A673 (cell line): Measurements from ENCODE around the gene KISS1R.

Source experiments
- EZH2 ChIP-seq: fragments of 200-600 bp; sonication (generic); IDR thresholded peaks from 2 replicates; pipeline ENCODE4 v1.6.1; 2017; ENCODE audit warnings: borderline replicate concordance, low read depth, mild to moderate bottlenecking, mixed read lengths, antibody characterized with exemption, low read length; ENCODE audit not compliant: poor library complexity, severe bottlenecking
- TF ChIP-seq, protein P1 (sequence below): fragments of 300-800, 200-600 bp; sonication (generic); conservative IDR thresholded peaks from 2 replicates; pipeline ENCODE4 v1.5.1; 2017; ENCODE audit warnings: low read depth, mild to moderate bottlenecking, antibody characterized with exemption, low read length, moderate library complexity, mixed read lengths

DNA sequence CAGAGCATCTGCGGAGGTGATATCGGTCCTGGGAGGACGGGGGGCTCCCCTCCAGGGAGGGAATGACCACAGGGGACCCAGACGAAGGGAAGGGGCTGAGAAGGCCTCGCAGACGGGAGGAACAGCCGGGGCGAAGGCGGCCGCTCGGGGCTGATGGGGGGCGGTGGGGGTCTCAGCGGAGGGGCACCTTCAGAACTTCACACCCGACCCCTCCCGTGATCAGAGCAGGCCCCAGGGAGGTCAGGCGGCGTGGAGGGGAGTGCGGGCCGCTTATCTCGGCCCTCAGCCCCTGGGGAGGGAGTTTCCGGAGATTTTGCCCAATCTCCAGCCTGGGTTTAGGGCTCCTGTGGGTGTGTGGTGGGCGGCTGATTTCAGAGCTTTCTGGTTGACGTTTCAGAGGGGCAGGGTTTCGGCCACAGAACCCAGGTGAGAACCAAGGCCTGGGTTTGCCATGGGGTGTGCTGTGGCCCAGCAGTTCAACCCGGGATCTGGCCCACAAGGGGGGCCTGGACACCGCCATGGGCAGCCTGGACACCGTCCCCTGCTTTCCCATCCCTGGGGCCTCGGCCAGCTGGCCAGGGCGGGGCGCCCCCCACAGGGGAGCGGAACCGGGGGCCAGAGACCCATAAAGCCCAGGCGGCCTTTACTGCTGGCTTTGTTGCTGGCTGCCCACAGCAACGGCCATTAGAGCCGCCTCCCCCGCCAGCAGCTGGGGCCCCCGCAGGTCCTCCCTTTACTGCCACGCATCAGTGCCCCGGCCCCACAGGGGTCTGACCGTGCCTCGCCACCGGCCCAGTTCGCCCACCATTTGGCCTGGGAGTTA is 37.8 kb downstream of the KISS1R start:
- TF ChIP-seq, protein P1, sequence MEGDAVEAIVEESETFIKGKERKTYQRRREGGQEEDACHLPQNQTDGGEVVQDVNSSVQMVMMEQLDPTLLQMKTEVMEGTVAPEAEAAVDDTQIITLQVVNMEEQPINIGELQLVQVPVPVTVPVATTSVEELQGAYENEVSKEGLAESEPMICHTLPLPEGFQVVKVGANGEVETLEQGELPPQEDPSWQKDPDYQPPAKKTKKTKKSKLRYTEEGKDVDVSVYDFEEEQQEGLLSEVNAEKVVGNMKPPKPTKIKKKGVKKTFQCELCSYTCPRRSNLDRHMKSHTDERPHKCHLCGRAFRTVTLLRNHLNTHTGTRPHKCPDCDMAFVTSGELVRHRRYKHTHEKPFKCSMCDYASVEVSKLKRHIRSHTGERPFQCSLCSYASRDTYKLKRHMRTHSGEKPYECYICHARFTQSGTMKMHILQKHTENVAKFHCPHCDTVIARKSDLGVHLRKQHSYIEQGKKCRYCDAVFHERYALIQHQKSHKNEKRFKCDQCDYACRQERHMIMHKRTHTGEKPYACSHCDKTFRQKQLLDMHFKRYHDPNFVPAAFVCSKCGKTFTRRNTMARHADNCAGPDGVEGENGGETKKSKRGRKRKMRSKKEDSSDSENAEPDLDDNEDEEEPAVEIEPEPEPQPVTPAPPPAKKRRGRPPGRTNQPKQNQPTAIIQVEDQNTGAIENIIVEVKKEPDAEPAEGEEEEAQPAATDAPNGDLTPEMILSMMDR: no peak
- no peak for TF ChIP-seq EZH2
